Prostate gland (tissue), 2 donors: ENCODE results near the gene ZNF708. TPM values are rescaled to one million over a fixed set of nuclear protein-coding genes. Genes with fewer than 3 reads are reported as not detected.

Source experiments
- DNase-seq: peaks from one replicate; pipeline ENCODE4 v3.0.0-alpha.2; 2019; ENCODE audit warnings: low spot score
- H3K27ac ChIP-seq, 2 donors: fragments of 200-600 bp; sonication (generic); 2 replicates each; pipeline ENCODE4 v1.5.1; 2017 to 2019
- H3K27me3 ChIP-seq: fragments of 200-600 bp; sonication (generic); replicated peaks from 2 replicates; pipeline ENCODE4 v1.5.1; 2019; ENCODE audit not compliant: insufficient read depth
- H3K36me3 ChIP-seq, 2 donors: fragments of 200-600 bp; sonication (generic); 1 replicate in 1 of 2; 2 replicates in 1 of 2; pipeline versions ENCODE4 v1.5.1 to v1.8.1; 2017 to 2019
- H3K4me1 ChIP-seq: fragments of 200-600 bp; sonication (generic); replicated peaks from 2 replicates; pipeline ENCODE4 v1.5.1; 2019
- H3K4me3 ChIP-seq, 2 donors: fragments of 200-600 bp; sonication (generic); 2 replicates each; pipeline ENCODE4 v1.5.1; 2017 to 2019
- H3K9me3 ChIP-seq: fragments of 200-600 bp; sonication (generic); 2 replicates; pipeline ENCODE4 v1.5.1; 2017
- CTCF ChIP-seq, 4 experiments: fragments of 200-600 bp in 2 of 4; fragments of 450-650 bp in 2 of 4; sonication (generic) in 2 of 4; IDR thresholded peaks; 1 replicate in 3 of 4; 2 replicates in 1 of 4; pipeline ENCODE4 v1.5.1; 2016 to 2019; ENCODE audit warnings: antibody characterized with exemption in 4 of 4, mild to moderate bottlenecking in 2 of 4, moderate library complexity in 2 of 4
- POLR2A ChIP-seq: fragments of 450-650 bp; IDR thresholded peaks from one replicate; pipeline ENCODE4 v1.6.1; 2016; ENCODE audit warnings: antibody characterized with exemption, mild to moderate bottlenecking
- POLR2AphosphoS5 ChIP-seq: sonication (generic); formaldehyde crosslinking; IDR thresholded peaks from one replicate; pipeline ENCODE4 v1.6.1; 2017; ENCODE audit warnings: antibody characterized with exemption
- WGBS: methylation state at CpG from one replicate; pipeline ENCODE4 v1.1.5; 2018; 5-methylcytosine and 5-hydroxymethylcytosine counted together
- intact Hi-C: fragments of 100-400 bp; cut with DNase I; formaldehyde crosslinking; loops from one replicate; pipeline ENCODE4 v1.14.2; 2022
- total RNA-seq, 2 donors: library from RNA; depleted of rRNA; stranded (reverse); fragments of >200 nt; gene quantifications; one replicate each; pipeline ENCODE4 v1.1.0, GENCODE V29; 2016

The ZNF708 gene
- total RNA-seq, 2 donors from 2014 or later = 15.2 to 20.0 TPM

- Histone ChIP-seq H3K27me3 (no peaks in the 10 kb centered on the region), H3K4me1 (no peaks in the 10 kb centered on the region), H3K9me3 (no peaks in the 10 kb centered on the region), H3K36me3 (no peaks in the 10 kb centered on the region), H3K27ac (no peak overlapping the region), H3K4me3 (no peak overlapping the region)
- no peak for DNase-seq
- WGBS = 50% methylated on average over 2 of the region's 2 CpGs
- TF ChIP-seq POLR2AphosphoS5 (no peak), POLR2A (no peak), CTCF (IDR thresholded peaks at IDR 0.05) (no peak)
- intact Hi-C loops = no loop called here
Observed at GRCh38 chr19:21335721-21336120, 6.5 kb upstream of the ZNF708 start.

- DNase-seq = no peak
- Histone ChIP-seq H3K4me1 (no peaks in the 10 kb centered on the region), H3K9me3 (no peaks in the 10 kb centered on the region), H3K27me3 (no peaks in the 10 kb centered on the region), H3K36me3 (no peaks in the 10 kb centered on the region), H3K27ac (peak overlapping the region; percentile 88 to 91), H3K4me3 (peak overlapping the region; percentile 54 to 66)
- TF ChIP-seq POLR2A = no peak
- no peak for TF ChIP-seq POLR2AphosphoS5
- WGBS = 3% methylated on average over 6 of the region's 6 CpGs
- intact Hi-C loops = no loop called here
Observed at GRCh38 chr19:21328406-21328805, 804 bp downstream of the ZNF708 start.

- H3K9me3 ChIP-seq = no peaks in the 10 kb centered on the region
- H3K36me3 ChIP-seq = no peaks in the 10 kb centered on the region
- no peak overlapping the region for H3K4me3 ChIP-seq
- H3K4me1 ChIP-seq = no peaks in the 10 kb centered on the region
- TF ChIP-seq POLR2AphosphoS5 = no peak
- TF ChIP-seq CTCF (IDR thresholded peaks at IDR 0.05) = no peak
- no peak for TF ChIP-seq POLR2A
- H3K27ac ChIP-seq = no peak overlapping the region
- 97% methylated on average over 2 of the region's 2 CpGs for WGBS
- DNase-seq = no peak
- intact Hi-C loops = no loop called here
- no peaks in the 10 kb centered on the region for H3K27me3 ChIP-seq
Observed at GRCh38 chr19:21326169-21326568, 3.0 kb downstream of the ZNF708 start.

GRCh38 chr19:21323000-21323399 is 6.2 kb downstream of the ZNF708 start:
- Histone ChIP-seq H3K27me3 (no peaks in the 10 kb centered on the region), H3K36me3 (no peaks in the 10 kb centered on the region), H3K4me3 (no peak overlapping the region), H3K4me1 (no peaks in the 10 kb centered on the region), H3K9me3 (no peaks in the 10 kb centered on the region), H3K27ac (no peak overlapping the region)
- no peak for DNase-seq
- TF ChIP-seq POLR2A (no peak), POLR2AphosphoS5 (no peak), CTCF (IDR thresholded peaks at IDR 0.05) (no peak)
- WGBS = 65% methylated on average over 2 of the region's 2 CpGs
- intact Hi-C loops = no loop called here

GRCh38 chr19:21322528-21322927 is 6.7 kb downstream of the ZNF708 start:
- no peak overlapping the region for H3K27ac ChIP-seq
- H3K36me3 ChIP-seq = no peaks in the 10 kb centered on the region
- no peaks in the 10 kb centered on the region for H3K9me3 ChIP-seq
- intact Hi-C loops = no loop called here
- no peaks in the 10 kb centered on the region for H3K27me3 ChIP-seq
- WGBS = 43% methylated on average over 8 of the region's 8 CpGs
- H3K4me3 ChIP-seq = no peak overlapping the region
- no peak for DNase-seq
- no peaks in the 10 kb centered on the region for H3K4me1 ChIP-seq
- TF ChIP-seq CTCF (IDR thresholded peaks at IDR 0.05) = no peak
- no peak for TF ChIP-seq POLR2A
- TF ChIP-seq POLR2AphosphoS5 = no peak
